GM12878 (cell line): ENCODE results near the gene KPTN. TPM values are rescaled to one million over a fixed set of nuclear protein-coding genes. Genes with fewer than 3 reads are reported as not detected.

Source experiments
- ATAC-seq: fragments of 200-7000 bp; cut with Tn5 transposase; 3 replicates; pipeline ENCODE4 v1.9.1; 2020; ENCODE audit warnings: mild to moderate bottlenecking, moderate library complexity
- BruUV-seq: library from RNA; stranded (reverse); fragments of 400-500 nt; replicated peaks from 2 replicates; lab custom pipeline; 2021; lab: Mats Ljungman, UMichigan
- CTCF ChIA-PET: fragments of 300-600 bp; sonication (Branson Sonifier 250); formaldehyde crosslinking; extraction: SDS; loops from one replicate; lab custom pipeline; 2021; ENCODE audit warnings: inconsistent platforms; lab: Yijun Ruan, JAX
- POLR2A ChIA-PET: fragments of 350-600 bp; formaldehyde crosslinking; extraction: SDS; loops from one replicate; lab custom pipeline; 2021; ENCODE audit warnings: inconsistent platforms; lab: Charles Lee
- RAD21 ChIA-PET: fragments of 300-600 bp; sonication (Branson Sonifier 250); formaldehyde crosslinking; loops from one replicate; lab custom pipeline; 2023; ENCODE audit warnings: antibody characterized with exemption; ENCODE audit not compliant: unreplicated experiment; lab: Charles Lee
- SMC1A ChIA-PET: fragments of 300-600 bp; sonication (Branson Sonifier 250); formaldehyde crosslinking; loops from one replicate; lab custom pipeline; 2023; ENCODE audit not compliant: unreplicated experiment, uncharacterized antibody; lab: Charles Lee
- DNase-seq: peaks from one replicate; pipeline ENCODE4 v3.0.0-alpha.2; 2011; ENCODE audit warnings: low read depth, low spot score
- FAIRE-seq: peaks from 3 replicates; lab custom pipeline; 2011; peaks lifted over from hg19 to GRCh38; lab: Jason Lieb, UNC
- H2AFZ ChIP-seq: 2 replicates; pipeline ENCODE4 v1.6.0; 2011; ENCODE audit warnings: low read depth, low read length, control low read depth; ENCODE audit not compliant: control insufficient read depth
- H3K27ac ChIP-seq: 2 replicates; pipeline ENCODE4 v1.5.1; 2011; ENCODE audit warnings: control low read depth; ENCODE audit not compliant: control insufficient read depth, insufficient read depth
- H3K27me3 ChIP-seq, 2 experiments: replicated peaks in 1 of 2; 2 replicates each; pipeline versions ENCODE4 v1.6.0 to v1.6.1; 2011; ENCODE audit warnings: low read length in 1 of 2; ENCODE audit not compliant: control insufficient read depth in 2 of 2, insufficient read depth in 2 of 2
- H3K36me3 ChIP-seq, 2 experiments: 2 replicates each; pipeline ENCODE4 v1.5.1; 2011; ENCODE audit warnings: low read length in 1 of 2; ENCODE audit not compliant: control insufficient read depth in 2 of 2, insufficient read depth in 2 of 2
- H3K4me1 ChIP-seq: 2 replicates; pipeline ENCODE4 v1.6.1; 2011; ENCODE audit warnings: mild to moderate bottlenecking, low read length, moderate library complexity, mixed read lengths; ENCODE audit not compliant: control insufficient read depth, insufficient read depth
- H3K4me2 ChIP-seq: 2 replicates; pipeline ENCODE4 v1.6.0; 2011; ENCODE audit warnings: control low read depth; ENCODE audit not compliant: control insufficient read depth, insufficient read depth
- H3K4me3 ChIP-seq: fragments of 200-600 bp; sonication (generic); 2 replicates; pipeline ENCODE4 v1.5.1; 2016
- H3K79me2 ChIP-seq: 2 replicates; pipeline ENCODE4 v1.6.0; 2011; ENCODE audit warnings: low read length; ENCODE audit not compliant: control insufficient read depth, insufficient read depth
- H3K9ac ChIP-seq: 2 replicates; pipeline ENCODE4 v1.8.0; 2011; ENCODE audit warnings: low read length, control low read depth, mixed read lengths; ENCODE audit not compliant: control insufficient read depth, insufficient read depth
- H3K9me3 ChIP-seq: replicated peaks from 3 replicates; pipeline ENCODE4 v1.5.1; 2011; ENCODE audit warnings: mild to moderate bottlenecking, low read length; ENCODE audit not compliant: control insufficient read depth, insufficient read depth
- H4K20me1 ChIP-seq: 2 replicates; pipeline ENCODE4 v1.6.0; 2011; ENCODE audit not compliant: control insufficient read depth, insufficient read depth
- CREB1 ChIP-seq: IDR thresholded peaks from 2 replicates; pipeline ENCODE4 v1.6.1; 2012; ENCODE audit warnings: low read depth, mild to moderate bottlenecking, inconsistent platforms
- LARP7 ChIP-seq: fragments of 450-650 bp; IDR thresholded peaks from 2 replicates; pipeline ENCODE4 v1.6.1; 2017; ENCODE audit warnings: mild to moderate bottlenecking
- MYB ChIP-seq: fragments of 150-350 bp; IDR thresholded peaks from 2 replicates; pipeline ENCODE4 v1.6.1; 2014; ENCODE audit warnings: mild to moderate bottlenecking, low read depth, low read length, borderline replicate concordance
- NBN ChIP-seq: fragments of 450-650 bp; IDR thresholded peaks from 2 replicates; pipeline ENCODE4 v1.6.1; 2016
- NFIC ChIP-seq: IDR thresholded peaks from 2 replicates; pipeline ENCODE4 v1.6.1; 2012; ENCODE audit warnings: low read depth, mild to moderate bottlenecking, inconsistent platforms, low read length, moderate library complexity
- NR2F1 ChIP-seq: fragments of 450-650 bp; conservative IDR thresholded peaks from 2 replicates; pipeline ENCODE4 v1.6.1; 2017; ENCODE audit warnings: mild to moderate bottlenecking
- PML ChIP-seq: IDR thresholded peaks from 2 replicates; pipeline ENCODE4 v1.6.1; 2012; ENCODE audit warnings: low read length, inconsistent platforms
- SMC3 ChIP-seq: IDR thresholded peaks from 2 replicates; pipeline ENCODE4 v1.6.1; 2011; ENCODE audit warnings: low read length, improper control_type of control experiment, borderline replicate concordance
- SUPT20H ChIP-seq: IDR thresholded peaks from 2 replicates; pipeline ENCODE4 v1.6.1; 2011; ENCODE audit warnings: low read depth, mild to moderate bottlenecking, low read length, moderate library complexity, borderline replicate concordance; ENCODE audit not compliant: control insufficient read depth
- ZZZ3 ChIP-seq: IDR thresholded peaks from 2 replicates; pipeline ENCODE4 v1.6.1; 2011; ENCODE audit warnings: low read depth; ENCODE audit not compliant: control insufficient read depth, insufficient read length
- WGBS: methylation state at CpG from one replicate; pipeline ENCODE4 v1.1.6; 2016; ENCODE audit warnings: low lambda C conversion rate; ENCODE audit not compliant: insufficient replicate concordance, insufficient coverage; ENCODE audit errors: missing lambda C conversion rate; 5-methylcytosine and 5-hydroxymethylcytosine counted together
- in situ Hi-C: fragments of 300-500 bp; cut with MboI; formaldehyde crosslinking; loops from 9 replicates; pipeline ENCODE4 v1.14.3; 2018; ENCODE audit warnings: mixed read lengths
- intact Hi-C: fragments of 100-400 bp; cut with micrococcal nuclease; formaldehyde crosslinking; loops from one replicate; pipeline ENCODE4 v1.14.2; 2022; ENCODE audit not compliant: unreplicated experiment
- polyA plus RNA-seq, 11 experiments: library from polyadenylated mRNA; depleted of rRNA in 4 of 11; unstranded in 6 of 11; stranded (reverse) in 5 of 11; fragments of >200 nt; fragmentation: Nextera tagmentation in 4 of 11; fragmentation: Illumina TruSeq in 1 of 11; extraction: Ambion mirVana in 4 of 11; extraction: Trizol in 1 of 11; gene quantifications; 1 replicate in 1 of 11; 2 replicates in 10 of 11; pipeline versions ENCODE4 v1.2.1 to v1.2.3, GENCODE V29; 2011 to 2016; ENCODE audit warnings: inconsistent platforms in 2 of 11, missing spikeins in 2 of 11, low read depth in 1 of 11
- total RNA-seq, 4 experiments: library from RNA; depleted of rRNA in 3 of 4; stranded (reverse); fragments of >200 nt in 3 of 4; fragmentation: Illumina TruSeq in 1 of 4; extraction: Trizol in 1 of 4; gene quantifications; 2 replicates each; pipeline versions ENCODE4 v1.2.1 to v1.2.3, GENCODE V29; 2013 to 2021
- TF ChIP-seq, protein P1 (sequence below): fragments of 450-650 bp; IDR thresholded peaks from 2 replicates; pipeline ENCODE4 v1.6.1; 2017; ENCODE audit warnings: mild to moderate bottlenecking
- TF ChIP-seq, protein P2 (sequence below): fragments of 150-350 bp; IDR thresholded peaks from 2 replicates; pipeline ENCODE4 v1.6.1; 2016; ENCODE audit warnings: low read depth, low read length

The KPTN gene
- total and polyA plus RNA-seq, 10 of the 15 experiments (the other 5 are each of a cell fraction or from before 2014, with no cell fraction given): 0.60 to 10.1 (median 6.0) TPM

DNA sequence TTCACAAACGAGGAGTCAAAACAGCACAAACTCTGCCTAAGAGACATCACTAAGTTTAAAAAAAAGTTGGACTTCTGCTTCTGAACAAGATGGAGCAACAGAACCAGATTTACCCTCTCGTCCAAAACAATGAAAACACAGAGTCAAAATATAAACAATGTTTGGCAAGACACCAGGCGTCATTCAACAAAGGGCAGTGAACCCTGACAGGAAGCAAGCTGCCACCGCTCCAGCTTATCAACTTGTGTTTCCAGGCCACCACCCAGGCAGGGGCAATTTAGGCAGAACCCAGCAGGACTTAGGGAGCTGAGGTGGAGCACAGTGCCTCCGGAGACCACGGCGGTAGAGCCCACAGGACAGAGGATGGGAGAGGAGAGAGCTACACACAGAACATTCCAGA is 39.5 kb upstream of the KPTN start (continued):
- TF ChIP-seq, protein P1, sequence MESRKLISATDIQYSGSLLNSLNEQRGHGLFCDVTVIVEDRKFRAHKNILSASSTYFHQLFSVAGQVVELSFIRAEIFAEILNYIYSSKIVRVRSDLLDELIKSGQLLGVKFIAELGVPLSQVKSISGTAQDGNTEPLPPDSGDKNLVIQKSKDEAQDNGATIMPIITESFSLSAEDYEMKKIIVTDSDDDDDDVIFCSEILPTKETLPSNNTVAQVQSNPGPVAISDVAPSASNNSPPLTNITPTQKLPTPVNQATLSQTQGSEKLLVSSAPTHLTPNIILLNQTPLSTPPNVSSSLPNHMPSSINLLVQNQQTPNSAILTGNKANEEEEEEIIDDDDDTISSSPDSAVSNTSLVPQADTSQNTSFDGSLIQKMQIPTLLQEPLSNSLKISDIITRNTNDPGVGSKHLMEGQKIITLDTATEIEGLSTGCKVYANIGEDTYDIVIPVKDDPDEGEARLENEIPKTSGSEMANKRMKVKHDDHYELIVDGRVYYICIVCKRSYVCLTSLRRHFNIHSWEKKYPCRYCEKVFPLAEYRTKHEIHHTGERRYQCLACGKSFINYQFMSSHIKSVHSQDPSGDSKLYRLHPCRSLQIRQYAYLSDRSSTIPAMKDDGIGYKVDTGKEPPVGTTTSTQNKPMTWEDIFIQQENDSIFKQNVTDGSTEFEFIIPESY: no peak
- TF ChIP-seq ZZZ3: no peak

DNA sequence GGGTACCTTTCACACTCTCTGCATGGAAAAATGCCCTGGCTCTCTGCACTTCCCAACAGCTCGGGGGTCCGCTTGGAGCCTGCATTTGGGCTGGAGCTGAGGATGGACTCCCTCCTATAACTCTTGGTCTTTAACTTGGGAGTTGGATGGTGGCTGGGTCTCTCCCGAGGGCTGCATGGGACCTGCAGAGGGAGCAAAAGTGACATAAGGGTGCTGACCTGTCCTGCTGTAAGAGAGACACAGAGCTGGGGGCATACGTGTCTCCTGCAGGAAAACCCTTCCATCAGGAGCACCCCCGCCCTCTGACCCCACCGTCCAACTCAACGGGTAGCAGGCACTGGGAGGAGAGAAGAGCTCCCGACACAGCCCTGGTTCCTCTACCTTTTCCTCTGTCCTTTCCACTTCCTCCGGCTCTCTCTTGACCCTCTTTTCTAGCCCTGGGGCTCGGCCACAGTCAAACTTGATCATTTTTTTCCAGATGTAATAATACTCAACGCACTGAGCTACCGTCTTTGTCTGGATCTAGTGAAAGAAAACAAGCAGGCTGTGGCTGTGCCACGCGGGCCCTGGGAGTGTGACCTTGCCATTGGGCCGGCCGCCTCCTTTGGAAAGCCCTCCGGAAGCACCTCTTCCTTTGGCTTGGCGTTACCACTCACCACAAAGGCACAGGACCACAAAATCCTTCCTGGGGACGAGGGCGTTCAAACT is 37.6 kb upstream of the KPTN start:
- ChIA-PET POLR2A (interaction anchor here (0.5 kb wide), 1 partner anchor 18 kb away, joined by 3 read pairs; no protein-coding TSS in a partner anchor), CTCF (interaction anchor here (0.6 to 2.8 kb wide), 4 partner anchors 19 to 215 kb away, joined by 4 to 7 read pairs (median 4); no protein-coding TSS in a partner anchor), SMC1A (no interaction called here), RAD21 (no interaction called here)
- 42% methylated on average over 20 of the region's 20 CpGs for WGBS
- H3K27me3 ChIP-seq: no peaks in the 10 kb centered on the region; a peak in 1 of 4 replicates
- no peak for ATAC-seq
- H3K9ac ChIP-seq: no peak overlapping the region
- no peak for FAIRE-seq
- no peaks in the 10 kb centered on the region for H3K79me2 ChIP-seq
- no peak overlapping the region for H3K4me2 ChIP-seq
- H4K20me1 ChIP-seq: no peaks in the 10 kb centered on the region; the same call in 1 of the 2 replicates
- H3K36me3 ChIP-seq: no peaks in the 10 kb centered on the region
- BruUV-seq: no TSS peak
- H3K9me3 ChIP-seq: no peaks in the 10 kb centered on the region; the same call in 2 of the 3 replicates
- no peak overlapping the region for H3K27ac ChIP-seq
- no peak overlapping the region for H3K4me3 ChIP-seq
- no peak overlapping the region for H2AFZ ChIP-seq
- peaks cover 23% of the 10 kb centered on the region for H3K4me1 ChIP-seq
- no peak for DNase-seq
- intact Hi-C loops (no loop called here), in situ Hi-C loops (no loop called here)
- TF ChIP-seq, protein P2, sequence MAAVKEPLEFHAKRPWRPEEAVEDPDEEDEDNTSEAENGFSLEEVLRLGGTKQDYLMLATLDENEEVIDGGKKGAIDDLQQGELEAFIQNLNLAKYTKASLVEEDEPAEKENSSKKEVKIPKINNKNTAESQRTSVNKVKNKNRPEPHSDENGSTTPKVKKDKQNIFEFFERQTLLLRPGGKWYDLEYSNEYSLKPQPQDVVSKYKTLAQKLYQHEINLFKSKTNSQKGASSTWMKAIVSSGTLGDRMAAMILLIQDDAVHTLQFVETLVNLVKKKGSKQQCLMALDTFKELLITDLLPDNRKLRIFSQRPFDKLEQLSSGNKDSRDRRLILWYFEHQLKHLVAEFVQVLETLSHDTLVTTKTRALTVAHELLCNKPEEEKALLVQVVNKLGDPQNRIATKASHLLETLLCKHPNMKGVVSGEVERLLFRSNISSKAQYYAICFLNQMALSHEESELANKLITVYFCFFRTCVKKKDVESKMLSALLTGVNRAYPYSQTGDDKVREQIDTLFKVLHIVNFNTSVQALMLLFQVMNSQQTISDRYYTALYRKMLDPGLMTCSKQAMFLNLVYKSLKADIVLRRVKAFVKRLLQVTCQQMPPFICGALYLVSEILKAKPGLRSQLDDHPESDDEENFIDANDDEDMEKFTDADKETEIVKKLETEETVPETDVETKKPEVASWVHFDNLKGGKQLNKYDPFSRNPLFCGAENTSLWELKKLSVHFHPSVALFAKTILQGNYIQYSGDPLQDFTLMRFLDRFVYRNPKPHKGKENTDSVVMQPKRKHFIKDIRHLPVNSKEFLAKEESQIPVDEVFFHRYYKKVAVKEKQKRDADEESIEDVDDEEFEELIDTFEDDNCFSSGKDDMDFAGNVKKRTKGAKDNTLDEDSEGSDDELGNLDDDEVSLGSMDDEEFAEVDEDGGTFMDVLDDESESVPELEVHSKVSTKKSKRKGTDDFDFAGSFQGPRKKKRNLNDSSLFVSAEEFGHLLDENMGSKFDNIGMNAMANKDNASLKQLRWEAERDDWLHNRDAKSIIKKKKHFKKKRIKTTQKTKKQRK: no peak
- TF ChIP-seq CREB1 (no peak), NBN (no peak), SMC3 (no peak), ZZZ3 (no peak), MYB (no peak), SUPT20H (no peak), PML (no peak), NR2F1 (no peak), NFIC (no peak), LARP7 (no peak)
